GM04503 (cell line): ENCODE data around the gene USP40.

Source experiments
- DNase-seq: peaks from one replicate; pipeline ENCODE4 v3.0.0-alpha.2; 2012; ENCODE audit warnings: low read depth

USP40 gene

DNA sequence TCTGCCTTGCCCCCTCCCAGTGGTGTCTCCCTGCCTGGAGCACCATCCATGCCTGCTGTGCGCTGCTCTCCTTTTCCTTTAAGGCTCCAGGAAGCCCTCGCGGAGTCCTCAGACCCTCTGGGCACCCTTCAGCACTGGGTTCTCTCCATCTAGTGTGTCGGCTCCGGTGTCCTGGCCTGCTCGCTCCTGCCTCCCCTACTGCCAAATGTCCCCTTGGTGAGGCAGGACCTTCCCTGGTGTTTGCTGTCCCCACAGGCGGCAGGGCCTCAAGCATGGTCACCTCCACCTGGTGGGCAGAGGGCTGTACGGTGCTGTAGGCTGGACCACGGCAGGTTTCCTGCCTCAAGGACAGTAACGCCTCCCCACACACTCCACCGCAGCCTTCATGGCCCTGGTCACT, 122.1 kb downstream of the USP40 start:
- no peak for DNase-seq

DNA sequence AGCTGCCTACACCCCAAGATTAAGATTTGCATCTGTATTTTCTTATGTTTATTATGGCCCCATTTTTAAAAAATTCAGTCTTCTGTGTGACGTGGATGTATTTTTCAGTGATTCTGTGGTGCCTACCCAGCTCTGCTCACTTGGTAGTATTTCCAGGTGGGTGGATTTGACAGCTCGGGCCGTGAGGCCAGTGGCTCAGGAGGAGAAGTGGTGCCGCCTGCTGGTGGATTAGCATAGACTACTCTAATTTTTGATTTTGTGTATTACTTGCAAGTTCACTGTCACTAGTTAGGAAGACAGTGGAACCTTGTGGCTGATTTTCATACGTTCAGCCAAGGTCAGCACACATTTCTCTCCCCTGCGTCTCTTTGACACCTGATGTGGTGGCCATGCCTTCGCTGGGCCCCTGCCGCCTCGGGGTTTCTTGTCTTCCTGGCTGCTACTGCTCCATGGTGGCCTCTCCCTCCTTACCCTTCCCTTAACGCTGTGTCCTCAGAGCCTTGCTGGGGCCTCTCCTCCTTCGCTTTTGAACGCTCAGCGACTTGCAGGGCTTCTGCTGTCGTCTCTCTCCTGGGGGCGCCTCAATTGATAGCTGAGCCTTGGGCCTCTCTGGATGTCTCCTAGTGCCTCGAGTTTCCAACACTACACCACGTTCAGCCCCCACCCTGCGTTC, 122.9 kb downstream of the USP40 start:
- no peak for DNase-seq

DNA sequence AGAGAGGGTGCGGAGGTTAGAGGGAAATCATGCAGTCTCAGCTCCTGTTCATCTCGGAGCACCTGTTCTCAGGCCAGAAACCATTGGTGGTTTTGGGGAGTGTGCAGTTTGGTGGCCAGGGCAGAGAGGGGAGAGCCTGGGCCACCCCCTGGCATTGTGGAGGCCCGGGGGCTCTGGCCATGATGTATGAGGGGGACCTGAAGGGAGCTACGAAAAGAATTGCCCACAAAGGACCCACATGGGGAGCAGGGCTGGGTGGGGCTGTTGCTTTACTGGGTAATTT, 124.6 kb downstream of the USP40 start:
- DNase-seq, result no peak

DNA sequence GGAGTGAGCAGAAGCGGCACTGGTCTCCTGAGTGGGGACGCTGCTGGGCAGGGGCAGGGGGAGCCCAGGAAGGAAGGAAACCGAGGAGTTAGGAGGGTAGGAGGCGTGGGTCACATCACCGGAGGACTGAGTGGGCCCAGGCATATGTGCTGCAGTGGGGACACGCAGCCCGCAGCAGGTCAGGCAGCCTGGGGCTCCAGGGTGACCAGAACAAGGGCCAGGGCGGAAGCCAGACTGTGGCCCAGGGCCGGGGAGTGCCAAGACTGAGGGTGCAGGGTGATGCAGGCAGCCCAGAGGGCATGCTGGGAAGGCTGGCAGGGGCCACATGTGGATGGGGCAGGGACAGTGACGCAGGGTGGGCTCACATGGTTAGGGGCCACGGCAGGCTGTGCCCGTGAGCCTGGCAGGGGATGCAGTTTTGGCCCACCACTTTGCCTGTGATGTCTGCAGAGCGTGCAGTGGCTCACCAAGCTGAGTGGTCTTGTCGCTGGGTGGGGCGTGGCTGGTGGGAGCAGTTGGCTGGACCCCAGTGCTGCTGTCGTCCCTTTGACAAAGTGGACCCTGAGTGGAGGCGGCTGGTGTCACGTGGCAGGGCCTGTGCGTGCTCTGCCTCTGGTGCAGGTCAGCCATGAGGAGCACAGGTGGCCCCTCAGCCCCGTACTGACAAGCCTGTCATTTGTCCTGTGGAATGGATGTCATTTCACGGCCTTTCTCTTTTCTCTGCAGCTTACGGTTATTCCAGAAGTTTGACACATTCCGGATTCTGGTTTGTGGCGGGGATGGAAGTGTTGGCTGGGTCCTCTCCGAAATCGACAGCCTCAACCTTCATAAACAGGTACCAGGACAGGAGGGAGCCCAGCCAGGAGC, 125.2 kb downstream of the USP40 start:
- no peak for DNase-seq

DNA sequence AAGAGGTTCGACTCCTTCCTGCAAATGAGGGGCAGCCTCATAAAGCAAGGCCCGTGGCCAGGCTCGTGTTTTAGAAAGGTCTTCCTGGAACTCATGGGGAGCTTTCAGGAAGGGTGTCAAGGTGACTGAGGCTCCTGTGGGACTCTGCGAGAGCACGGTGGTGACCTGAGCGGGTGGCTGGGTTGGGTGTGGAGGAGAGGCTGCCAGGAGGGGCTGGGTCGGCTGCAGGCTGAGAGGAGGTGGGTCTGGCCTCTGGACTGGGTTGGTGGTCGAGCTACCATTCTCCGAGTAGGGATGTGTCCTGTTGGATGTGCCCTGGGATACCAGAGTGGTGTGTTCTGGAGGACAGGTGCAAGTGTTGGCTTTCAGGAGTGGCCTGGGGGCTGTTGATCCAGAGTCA, 125.9 kb downstream of the USP40 start:
- DNase-seq, result no peak

DNA sequence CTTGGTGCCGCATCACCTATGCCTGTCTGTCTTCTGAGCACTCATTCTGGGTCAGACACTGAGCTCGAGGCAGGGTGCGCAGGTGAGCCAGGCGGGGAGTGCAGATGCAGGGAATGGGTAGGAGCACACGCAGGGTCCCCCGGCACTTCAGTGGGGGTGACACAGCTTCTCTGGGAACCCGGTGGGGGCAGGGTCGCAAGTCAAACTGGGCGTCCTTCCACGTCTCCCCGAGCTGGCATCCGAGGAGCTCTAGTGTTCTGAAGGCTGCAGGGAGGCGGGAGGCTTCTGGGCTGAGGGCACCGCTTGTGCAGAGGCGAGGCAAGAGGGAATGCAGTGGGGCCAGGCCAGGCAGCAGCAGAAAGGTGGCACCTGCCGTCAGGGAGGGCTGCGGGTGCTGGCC, 126.3 kb downstream of the USP40 start:
- no peak for DNase-seq

DNA sequence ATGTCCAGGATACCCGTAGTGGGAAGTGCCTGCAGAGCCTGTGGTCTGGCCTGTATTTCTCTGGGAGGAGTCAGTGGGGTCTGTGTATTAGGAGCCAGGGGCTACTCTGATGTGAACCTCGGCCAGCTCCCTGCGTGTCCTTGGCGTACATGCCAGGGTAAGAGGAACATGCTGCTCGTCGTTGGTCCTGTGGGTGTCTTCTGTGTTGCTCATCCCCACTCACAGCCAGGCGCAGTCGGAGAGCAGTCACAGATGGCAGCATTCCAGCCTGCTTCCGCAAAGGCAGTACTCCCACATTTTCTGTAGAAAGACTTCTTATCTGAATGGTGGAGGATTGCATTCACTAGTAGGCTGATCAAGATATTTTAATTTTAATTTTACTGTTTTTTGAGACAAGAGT, 127.4 kb downstream of the USP40 start:
- no peak for DNase-seq

DNA sequence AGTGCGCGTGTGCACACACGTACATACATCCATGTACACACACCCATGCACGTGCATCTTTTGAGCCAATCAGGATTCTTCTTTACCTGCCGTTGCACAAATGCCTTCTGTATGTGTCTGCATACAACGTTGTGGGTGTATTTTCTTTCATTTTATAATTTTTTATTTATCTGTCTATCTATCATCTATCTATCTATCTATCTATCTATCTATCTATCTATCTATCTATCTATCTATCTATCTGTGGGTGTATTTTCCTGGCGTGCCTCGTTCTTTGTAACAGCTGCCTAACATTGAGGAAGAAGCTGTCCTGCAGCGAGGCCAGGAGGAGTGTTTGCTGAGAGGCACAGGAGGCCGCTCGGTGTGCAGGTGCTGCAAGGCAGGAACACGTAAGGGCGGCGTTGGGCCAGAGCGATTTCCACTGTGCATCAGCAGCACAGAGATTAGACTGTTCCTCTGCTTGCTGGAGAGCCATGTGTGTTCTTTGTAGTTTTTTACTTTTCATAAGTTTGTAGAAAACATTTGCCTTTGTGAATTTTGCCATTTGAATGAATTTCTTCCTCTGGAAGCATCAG, 127.9 kb downstream of the USP40 start:
- no peak for DNase-seq

DNA sequence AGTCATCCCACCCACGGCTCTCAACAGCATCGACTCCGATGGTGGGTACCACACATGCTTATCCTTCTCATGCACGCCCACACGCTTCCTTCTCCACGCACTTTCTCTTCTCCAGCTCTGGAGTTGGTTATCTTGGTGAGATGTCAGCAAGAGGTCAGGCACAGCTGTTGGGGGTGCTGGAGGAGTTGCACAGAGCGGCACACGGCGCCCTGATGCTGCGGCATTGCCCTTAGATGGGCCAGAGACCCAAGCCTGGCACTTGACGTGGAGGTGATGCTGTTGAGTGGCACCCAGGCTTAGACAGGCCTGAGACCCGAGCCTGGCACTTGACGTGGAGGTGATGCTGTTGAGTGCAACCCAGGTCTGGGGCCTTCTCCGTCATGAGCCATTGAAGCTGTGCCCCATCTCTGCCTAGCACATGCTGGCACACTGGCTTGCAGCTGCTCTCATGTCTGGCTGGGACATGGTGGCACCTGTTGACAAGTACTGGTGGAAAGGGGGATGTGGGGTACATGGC, 129.1 kb downstream of the USP40 start:
- no peak for DNase-seq

DNA sequence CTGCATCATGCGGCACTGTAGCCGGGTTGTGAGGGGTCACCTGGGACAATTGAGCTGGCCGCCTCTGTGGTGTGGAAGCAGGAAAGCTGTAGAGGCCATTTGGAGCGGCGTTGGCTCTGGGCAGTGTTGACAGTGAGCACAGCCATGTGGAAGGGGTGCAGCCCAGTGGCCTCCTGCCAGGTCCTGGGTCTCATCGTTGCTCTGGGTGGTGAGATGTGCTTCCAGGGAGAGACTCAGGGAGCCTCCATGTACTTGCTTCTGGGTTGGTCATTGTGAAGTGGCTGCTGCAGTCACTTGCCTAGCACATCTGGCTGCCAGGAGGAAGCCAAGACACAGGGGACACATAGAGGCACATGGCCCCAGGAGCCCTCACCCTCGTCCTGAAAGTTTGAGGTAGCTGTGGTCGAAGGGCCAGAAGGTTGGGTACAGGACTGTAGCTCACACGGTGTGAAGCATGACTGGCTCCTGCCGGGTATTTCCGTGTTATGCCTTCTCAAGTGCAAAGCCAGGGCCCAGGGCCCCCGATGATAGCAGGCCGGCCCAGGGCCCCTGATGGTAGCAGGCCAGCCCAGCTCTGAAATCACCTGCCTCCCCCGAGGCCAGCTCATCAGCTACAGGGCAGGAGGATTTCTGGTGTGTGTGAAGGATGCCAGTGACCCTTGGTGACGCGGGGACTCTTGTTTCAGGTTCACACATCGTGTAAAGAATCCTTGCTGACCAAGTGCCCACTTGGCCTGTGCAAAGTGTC, 129.7 kb downstream of the USP40 start:
- no peak for DNase-seq

DNA sequence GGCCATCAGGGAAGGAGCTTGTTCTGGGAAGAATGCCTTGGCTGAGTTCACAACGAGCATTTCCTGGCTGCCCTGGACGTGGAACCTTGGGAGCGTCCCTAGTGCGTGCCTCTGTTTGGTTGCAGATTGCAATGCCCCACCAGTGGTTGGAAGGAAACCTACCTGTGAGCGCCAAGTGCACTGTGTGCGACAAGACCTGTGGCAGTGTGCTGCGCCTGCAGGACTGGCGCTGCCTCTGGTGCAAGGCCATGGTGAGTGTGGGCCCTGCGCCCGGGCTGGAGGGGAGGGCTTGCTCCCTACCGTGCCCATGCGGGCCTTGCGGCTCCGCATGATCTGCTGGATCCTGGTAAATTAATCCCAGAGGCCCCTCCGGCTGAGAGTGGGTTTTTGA, 130.4 kb downstream of the USP40 start:
- no peak for DNase-seq

DNA sequence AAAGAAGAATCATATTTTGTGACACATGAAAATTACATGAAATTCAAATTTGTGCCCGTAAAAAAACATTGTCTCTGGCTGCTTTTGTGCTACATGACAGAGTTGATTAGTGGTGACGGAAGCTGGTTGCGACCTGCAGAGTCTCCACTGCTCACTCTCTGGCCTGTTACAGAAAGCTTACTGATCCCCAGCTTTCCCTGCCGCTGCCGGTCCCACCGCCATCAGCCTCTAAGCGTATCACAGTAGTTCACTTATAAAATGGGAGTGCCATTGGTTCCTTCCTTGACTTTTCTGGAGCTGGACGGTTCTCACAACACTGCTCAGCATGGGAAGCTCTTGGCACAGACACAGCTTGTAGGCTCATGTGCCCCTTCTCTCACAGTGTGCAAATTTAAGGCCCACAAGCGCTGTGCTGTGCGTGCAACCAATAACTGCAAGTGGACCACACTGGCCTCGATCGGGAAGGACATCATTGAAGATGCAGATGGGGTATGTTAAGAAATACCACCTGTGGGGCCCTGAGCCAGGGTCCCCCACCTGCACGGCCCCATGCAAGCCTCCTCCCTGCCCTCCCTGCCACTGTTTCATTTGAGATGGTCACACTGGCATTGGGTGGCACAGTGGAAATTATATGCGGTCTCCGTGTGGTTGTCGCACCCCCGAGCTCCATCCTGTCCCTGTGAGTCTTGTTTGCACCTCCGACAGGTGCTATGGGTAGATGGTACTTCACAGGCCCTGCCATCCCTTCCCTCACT, 131.0 kb downstream of the USP40 start:
- no peak for DNase-seq

DNA sequence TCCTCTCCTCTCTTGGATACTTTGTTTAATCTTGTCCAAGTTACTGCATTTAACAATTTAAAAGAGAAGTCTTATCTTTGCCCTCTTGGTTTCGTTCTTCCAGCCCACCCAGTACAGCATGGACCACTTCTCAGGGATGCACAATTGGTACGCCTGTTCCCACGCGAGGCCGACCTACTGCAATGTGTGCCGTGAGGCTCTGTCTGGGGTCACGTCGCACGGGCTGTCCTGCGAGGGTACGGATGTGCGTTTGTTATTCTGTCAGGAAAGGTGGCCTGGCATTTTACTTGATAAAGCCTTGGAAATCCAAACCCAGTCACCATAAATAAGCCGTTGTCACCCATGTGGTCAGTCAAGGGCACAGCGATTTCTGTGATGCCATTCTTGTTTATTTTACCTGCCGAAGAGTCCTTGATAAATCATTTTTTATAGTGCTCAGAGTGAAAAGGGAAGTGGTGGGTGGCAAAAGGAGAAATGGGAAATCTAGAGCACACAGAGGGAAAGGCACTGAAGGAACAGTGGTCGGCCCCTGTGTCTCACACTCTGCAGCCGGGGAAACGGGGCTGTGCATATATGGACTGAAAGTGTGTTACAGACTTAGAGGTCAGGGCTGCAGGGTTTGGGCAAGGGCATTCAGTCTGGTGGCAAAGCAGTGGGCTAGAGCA, 131.8 kb downstream of the USP40 start:
- DNase-seq, result no peak

DNA sequence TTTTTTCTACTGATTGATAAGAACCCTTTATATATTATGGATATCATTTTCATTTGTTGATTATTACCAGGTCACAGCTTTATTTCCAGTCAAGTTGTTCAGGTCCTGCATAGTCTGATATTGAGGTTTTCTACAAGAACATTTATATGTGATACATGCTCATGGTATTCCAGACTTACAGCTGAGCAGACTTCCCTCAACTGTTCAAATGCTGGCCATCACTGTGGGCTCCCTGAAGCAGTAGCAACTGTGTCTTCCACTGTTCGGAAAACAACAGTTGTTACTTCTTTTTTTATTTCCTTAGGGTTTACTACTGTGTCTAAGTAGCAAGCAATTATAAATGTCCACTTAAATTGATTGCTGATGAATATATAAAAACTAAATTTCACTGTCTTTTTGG, 132.8 kb downstream of the USP40 start:
- DNase-seq, result no peak

DNA sequence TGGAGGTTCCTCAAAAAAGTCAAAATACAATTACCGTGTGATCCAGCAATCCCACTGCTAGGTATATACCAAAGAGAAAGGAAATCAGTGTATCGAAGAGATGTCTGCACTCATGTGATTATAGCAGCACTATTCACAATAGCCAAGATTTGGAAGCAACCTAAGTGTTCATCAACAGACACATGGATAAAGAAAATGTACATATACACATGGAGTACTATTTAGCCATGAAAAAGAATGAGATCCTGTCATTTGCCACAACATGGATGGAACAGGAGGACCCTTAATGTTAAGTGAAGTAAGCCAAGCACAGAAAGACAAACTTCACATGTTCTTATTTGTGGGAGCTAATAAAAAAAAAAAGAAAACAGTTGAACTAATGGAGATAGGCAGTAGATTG, 133.6 kb downstream of the USP40 start:
- no peak for DNase-seq

DNA sequence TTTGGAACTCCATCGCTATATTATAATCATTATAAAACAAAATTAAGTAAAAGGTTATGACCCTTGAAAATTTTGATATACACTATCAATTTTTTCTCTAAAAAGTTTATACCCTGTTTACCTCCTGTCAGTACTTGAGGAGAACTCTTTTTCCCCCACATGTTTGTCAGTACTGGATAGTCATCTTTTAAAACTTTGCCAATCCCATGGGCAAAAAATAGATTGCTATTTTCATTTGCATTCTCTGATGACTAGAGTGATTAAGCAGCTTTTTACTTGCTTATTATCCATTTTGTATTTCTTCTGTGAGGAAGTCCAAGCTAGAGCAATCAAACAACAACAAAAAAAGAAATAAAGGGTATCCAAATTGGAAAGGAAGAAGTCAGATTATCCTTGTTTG, 135.9 kb downstream of the USP40 start:
- DNase-seq, result no peak

DNA sequence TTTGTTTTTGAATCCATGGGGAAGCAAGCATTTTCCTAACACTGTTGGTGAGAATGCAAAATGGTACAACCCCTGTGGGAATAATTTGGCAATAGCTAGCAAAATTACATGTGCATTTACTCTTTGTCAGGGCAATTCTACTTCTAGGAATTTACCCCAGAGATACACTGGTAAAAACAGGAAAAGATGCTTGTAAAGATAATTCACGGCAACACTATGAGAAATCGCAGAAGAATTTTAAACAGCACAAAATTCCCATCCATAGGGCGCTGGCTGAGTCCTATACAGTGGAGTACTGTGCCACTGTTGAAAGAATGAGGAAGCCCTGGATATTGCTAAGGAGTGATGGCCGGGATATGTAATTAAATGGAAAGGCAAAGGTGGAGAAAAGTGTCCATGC, 136.5 kb downstream of the USP40 start:
- DNase-seq, result no peak

DNA sequence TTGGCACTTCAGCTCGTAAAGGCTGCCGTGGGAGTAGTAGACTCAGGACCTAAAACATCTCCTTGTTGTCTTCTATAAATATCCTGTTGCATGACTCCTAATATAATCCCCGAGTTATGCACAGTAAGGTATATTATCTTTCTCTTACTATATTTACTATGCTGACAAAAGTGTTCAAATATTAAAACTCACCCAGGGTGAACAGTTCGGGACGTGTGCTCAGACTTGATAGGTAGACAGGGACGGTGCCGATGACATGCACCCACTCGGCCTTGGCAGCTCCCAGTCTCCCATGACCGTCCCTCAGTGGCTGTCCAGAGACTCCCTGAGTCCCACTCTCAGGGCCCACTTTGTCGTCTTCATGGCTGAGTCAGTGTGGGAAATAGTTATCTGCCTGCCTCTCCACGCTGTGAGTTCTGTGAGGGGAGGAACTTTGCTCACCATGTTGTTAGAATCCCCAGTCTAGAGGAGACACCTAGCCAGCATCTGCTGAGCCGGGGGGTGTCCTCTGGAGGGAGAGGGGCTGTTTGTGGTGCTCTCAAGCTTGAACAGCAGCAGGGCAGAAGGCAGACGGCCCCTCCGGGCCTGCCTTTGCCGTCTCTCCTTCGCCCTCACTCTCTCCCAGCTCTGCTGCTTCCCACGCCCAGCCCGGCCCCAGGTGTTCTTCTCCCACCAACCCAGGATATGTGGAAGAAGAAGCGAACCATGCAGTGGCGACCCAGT, 137.2 kb downstream of the USP40 start:
- no peak for DNase-seq

DNA sequence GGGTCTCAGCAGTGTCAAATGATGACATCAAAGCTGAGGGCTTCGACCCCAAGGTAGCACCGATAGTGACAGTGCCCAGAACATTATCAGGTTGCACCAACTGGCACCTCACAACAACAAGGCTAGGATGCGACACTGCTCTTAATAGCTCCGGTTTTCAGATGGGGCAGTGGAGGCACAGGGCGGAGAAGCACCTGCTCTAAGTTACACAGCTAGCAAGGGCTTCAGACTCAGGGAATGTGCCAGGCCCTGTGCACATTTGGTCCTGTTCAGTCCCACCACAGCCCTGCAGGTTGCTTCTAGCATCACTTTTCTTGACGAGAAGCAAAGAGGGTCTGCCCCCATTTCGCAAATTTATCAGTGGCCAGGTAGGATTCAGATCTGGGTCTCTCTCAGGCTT, 138.1 kb downstream of the USP40 start:
- no peak for DNase-seq

DNA sequence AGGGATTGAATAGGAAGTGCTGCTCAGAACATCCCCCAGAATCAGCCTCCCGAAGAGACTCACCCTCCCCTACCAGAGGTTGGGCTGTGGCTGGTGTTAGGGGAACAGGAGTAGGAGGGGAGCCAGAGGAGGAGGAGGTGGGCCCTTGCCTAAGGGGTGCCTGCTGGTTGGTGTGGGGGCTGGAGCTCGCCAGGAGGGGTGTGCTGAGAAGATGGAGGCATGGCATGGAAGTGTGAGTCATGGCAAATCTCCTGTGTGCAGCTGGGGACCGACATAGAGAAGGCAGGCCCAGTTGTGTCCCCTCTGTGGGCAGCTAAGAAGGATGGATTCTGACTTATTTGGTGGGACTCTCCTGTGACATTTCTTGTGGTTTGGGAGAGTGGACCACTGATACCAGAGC, 138.6 kb downstream of the USP40 start:
- no peak for DNase-seq
